NCI-H2081 treated with DMSO at 0.1 percent for 48 hours (cell line): Measurements from ENCODE around the gene BNC2.
"Not testable (repeated sequence)": the region's sequence is repeated elsewhere in the genome, so short reads cannot be mapped to it uniquely, and the experiment has no call there.

Experiments
- DNase-seq: peaks from one replicate; lab custom pipeline; 2025; lab: John Stamatoyannopoulos, UW

The BNC2 gene

DNA sequence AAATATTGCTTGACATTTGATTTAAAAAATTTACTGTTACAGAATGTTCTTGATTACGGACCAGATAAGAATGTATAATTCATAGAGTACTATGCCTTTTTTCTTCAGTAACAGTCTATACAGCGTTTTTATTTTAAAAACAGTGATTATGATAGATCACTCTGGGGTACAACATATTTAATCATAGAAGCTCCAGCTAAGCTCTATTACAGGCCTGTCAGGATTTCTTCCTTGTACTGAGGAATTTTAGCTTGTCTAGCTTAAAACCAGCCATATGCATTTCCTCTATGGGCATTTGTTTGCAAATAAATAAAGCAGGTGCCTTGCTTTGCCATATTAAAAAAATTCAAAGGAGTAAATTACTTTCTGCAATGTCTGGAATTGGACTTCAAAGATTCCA is 423.8 kb downstream of the BNC2 start:
- DNase-seq: no peak

GRCh38 chr9:16445141-16445920 is 425.1 kb downstream of the BNC2 start:
- no peak for DNase-seq

DNA sequence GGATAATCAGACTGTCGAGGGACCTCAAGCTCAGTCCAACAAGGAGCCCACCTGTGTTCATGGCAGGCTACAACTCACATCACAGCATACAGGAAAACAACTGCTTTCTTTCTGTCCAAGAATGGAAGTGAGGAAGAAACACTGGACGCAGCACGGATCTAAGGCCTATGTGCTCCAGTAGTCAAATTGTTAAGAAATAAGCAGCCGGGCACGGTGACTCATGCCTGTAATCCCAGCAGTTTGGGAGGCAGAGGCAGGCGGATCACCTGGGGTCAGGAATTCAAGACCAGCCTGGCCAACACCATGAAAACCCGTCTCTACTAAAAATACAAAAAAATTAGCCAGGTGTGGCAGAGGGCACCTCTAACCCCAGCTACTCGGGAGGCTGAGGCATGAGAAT is 427.8 kb downstream of the BNC2 start:
- DNase-seq: no peak

- no peak for DNase-seq
Measured at GRCh38 chr9:16441791-16442190, 428.7 kb downstream of the BNC2 start.

- not testable (repeated sequence) for DNase-seq
Measured at GRCh38 chr9:16438831-16439230, 431.6 kb downstream of the BNC2 start.

DNA sequence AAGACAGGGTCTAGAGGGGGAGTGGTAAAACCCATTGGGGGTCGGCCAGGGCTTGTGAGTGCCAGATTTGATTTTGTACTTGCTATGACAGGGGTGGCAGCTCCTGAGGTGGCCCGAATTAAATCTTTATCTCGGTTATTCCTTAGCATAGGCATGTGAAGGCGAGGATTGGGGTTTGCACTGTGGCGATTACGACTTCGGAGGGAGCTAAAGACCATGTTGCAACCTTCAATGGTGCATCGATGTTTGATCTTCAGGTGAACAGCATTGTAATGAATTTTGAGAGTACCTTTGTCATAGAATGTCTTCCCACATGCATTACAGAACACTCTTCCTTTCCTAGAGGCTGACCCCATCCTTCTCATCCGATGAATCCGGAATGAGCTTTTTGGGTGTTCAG is 433.9 kb downstream of the BNC2 start:
- no peak for DNase-seq

DNA sequence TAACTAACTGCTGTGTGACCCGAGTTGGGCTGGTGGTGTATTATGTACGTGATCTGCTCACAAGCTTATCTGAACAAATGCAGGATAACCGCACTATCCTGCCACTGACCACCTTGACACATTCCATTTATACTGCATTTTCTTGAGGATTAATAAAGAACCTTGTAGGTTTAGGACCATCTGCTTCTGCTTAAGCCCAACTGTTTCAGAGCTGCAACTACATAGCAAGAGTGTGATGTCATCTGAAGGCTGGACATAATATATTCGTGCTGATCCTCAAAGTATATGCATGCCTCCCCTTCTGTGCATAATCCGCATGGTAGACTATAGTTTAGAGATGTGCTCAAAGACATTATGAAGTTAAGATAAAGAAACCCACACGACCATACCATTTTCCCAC is 435.9 kb downstream of the BNC2 start:
- DNase-seq: no peak

GRCh38 chr9:16433494-16433893 is 437.0 kb downstream of the BNC2 start:
- DNase-seq: no peak

DNA sequence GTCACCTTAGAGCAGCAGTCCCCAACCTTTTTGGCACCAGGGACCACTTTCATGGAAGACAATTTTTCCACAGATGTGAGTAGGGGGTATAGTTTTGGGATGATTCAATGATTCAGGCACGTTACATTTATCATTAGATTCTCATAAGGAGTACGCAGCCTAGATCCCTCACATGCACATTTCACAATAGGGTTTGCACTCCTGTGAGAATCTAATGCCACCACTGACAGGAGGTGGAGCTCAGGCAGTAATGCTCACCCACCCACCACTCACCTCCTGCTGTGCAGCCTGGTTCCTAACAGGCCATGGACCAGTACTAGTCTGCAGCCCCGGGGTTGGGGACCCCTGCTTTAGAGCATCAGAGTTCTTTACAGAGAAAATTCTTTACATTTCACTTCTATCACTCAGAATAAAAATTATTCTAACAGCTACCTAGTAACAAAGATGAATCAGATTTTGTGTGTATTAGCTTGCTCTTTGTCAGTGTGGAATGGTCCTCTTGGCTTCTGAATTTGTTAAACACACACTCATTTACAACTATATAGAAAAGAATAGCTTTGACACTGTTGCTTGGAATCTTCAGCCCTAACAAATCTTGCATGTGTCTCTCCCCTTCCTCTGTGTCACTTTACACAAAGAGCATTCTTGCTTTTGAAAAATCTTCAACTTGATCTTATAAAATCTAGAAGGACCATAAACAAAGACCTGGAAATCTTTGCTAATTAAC is 438.6 kb downstream of the BNC2 start:
- DNase-seq: no peak

- DNase-seq: no peak
Measured at GRCh38 chr9:16429671-16430070, 440.8 kb downstream of the BNC2 start.

DNA sequence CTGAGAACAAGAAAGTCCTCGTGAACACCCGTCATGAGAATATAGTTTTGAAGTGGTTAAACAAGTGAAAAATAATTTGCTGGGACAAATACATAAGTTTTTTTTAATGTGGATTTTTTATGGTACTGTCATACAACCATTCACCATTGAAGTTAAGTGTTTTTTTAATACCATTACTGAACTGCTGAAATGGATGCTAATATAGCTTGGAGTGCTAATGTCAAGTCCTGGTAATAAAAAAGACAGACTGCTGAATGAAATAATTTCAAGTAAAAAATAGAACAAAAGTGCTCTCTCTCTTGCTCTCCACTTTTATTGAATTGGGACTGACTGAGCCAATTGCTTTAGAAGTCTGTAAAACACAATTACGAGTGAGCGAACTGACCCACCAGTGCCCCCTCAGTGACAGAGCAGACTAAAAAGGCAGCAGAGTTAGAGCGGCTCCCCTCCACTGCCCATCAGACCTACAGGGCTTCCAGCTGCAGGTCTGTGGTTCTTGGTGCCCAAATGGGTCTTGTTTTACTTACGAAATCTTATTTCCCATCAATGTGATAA is 442.5 kb downstream of the BNC2 start:
- DNase-seq: no peak

GRCh38 chr9:16426716-16427115 is 443.8 kb downstream of the BNC2 start:
- DNase-seq: no peak

DNA sequence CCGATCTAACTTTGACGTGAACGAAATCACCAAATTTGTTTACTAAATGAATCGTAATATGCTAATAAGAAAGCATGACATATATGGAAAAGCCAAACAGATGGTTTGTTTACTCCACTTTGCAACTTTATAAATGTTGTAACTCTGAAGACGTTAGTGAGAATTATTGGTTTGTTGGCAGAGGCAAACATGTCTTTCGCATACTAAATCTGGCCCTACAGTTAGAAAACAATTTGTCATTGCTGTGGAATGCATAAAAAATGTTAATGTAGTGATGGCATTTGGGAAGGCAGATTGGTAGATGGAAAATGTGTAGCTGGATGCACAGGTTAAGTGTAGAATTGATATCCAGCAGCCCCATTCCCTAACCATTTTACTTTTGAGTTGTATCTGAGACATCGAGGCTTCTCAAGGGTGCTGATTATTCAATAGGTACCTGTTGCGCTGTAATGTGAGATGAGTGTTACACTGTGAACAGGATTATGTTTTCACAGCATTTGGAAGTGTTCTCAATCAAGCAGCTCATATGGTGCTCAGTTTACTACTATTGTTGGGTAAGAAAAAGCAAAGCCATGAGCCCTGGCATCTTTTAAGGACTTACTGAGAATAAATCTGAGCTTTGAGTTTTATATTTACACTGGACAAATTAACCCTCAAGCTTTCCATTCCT is 444.8 kb downstream of the BNC2 start:
- DNase-seq: no peak

- no peak for DNase-seq
Measured at GRCh38 chr9:16422114-16422513, 448.4 kb downstream of the BNC2 start.

DNA sequence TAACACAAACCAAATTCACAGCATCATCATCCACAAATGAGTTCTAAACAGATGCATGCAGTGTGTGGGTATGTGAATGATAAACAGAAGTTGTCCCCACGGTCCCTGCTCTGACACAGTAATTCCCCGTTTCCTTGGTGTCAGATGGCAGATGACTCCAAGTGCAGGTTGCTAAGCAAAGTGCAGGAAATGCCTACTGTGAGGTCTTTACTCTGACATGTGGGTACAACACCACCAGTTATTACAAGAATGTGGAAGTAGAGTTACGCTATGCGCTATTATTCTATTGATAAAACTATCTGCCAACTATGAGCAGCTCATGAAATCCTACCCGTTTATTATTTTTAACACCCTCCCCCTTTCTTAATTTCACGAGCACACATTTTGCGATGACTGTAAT is 448.9 kb downstream of the BNC2 start:
- DNase-seq: no peak

- DNase-seq: no peak
Measured at GRCh38 chr9:16419124-16419523, 451.3 kb downstream of the BNC2 start.

- DNase-seq: no peak
Measured at GRCh38 chr9:16418721-16419120, 451.7 kb downstream of the BNC2 start.

DNA sequence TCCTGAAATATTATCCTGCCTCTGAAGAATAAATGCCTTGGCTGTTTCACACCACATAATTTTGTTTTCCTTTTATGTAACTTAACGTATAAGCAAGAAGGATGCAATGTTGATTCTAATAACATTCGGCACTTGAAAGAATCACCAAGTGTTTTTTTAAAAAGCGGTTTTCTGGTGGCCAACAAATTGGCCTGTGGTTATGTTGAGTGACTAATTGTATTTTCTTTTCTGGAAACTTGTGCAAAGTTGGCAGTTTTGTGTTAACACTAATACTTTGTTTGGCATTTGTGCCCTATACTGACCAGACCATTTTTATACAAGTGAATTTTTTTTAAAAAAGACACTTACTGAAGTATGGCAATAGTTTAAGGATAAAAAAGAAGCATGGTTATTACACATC is 452.7 kb downstream of the BNC2 start:
- no peak for DNase-seq

DNA sequence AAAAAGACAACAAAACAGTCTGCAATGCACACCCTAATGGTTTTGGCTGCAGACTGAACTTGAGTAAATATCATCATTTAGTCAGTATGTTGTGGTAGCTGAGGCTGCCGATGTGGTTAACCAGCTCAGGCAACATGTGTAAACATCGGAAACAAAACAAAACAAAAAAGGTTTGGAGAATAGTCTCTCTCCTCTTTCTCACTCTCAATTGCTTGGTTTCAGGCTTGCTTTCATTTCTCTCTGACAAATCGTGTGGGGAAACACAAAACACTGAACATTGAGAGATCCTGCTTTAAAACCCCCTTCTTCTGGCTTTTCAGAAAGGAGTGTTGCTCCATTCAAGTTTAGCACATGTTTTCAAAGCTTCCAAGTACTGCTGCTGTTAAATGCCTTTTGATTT is 453.3 kb downstream of the BNC2 start:
- no peak for DNase-seq

- no peak for DNase-seq
Measured at GRCh38 chr9:16414451-16414850, 456.0 kb downstream of the BNC2 start.

- DNase-seq: no peak
Measured at GRCh38 chr9:16413509-16414016, 456.9 kb downstream of the BNC2 start.

- no peak for DNase-seq
Measured at GRCh38 chr9:16412740-16413139, 457.7 kb downstream of the BNC2 start.

GRCh38 chr9:16411311-16411710 is 459.2 kb downstream of the BNC2 start:
- DNase-seq: no peak
